A673 (cell line): ENCODE results near the gene H2BK1.

ENCODE experiments used
- EZH2 ChIP-seq: fragments of 200-600 bp; sonication (generic); IDR thresholded peaks from 2 replicates; pipeline ENCODE4 v1.6.1; 2017; ENCODE audit warnings: borderline replicate concordance, low read depth, mild to moderate bottlenecking, mixed read lengths, antibody characterized with exemption, low read length; ENCODE audit not compliant: poor library complexity, severe bottlenecking
- TF ChIP-seq, protein P1 (sequence below): fragments of 300-800, 200-600 bp; sonication (generic); conservative IDR thresholded peaks from 2 replicates; pipeline ENCODE4 v1.5.1; 2017; ENCODE audit warnings: low read depth, mild to moderate bottlenecking, antibody characterized with exemption, low read length, moderate library complexity, mixed read lengths

DNA sequence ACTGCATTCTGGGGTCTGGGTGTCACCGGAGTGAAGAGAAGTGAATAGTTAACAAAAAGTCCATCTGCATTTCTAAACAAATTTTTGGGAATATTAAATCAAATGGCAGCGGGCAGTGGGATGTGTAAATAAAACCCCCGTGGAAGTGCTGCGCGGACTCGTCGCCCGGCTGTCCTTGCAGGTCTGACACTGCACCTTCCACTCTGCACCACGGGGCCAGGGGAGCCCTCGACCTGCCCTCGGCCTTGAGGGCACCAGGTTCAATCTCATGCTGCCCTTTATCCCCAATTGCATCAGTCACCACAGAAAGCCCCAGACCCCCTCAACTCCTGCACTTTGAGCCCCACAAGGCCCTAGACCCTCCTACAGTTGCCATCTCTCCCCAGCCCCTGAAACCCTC is 44.6 kb upstream of the H2BK1 start:
- TF ChIP-seq, protein P1, sequence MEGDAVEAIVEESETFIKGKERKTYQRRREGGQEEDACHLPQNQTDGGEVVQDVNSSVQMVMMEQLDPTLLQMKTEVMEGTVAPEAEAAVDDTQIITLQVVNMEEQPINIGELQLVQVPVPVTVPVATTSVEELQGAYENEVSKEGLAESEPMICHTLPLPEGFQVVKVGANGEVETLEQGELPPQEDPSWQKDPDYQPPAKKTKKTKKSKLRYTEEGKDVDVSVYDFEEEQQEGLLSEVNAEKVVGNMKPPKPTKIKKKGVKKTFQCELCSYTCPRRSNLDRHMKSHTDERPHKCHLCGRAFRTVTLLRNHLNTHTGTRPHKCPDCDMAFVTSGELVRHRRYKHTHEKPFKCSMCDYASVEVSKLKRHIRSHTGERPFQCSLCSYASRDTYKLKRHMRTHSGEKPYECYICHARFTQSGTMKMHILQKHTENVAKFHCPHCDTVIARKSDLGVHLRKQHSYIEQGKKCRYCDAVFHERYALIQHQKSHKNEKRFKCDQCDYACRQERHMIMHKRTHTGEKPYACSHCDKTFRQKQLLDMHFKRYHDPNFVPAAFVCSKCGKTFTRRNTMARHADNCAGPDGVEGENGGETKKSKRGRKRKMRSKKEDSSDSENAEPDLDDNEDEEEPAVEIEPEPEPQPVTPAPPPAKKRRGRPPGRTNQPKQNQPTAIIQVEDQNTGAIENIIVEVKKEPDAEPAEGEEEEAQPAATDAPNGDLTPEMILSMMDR: no peak
- TF ChIP-seq EZH2: no peak
